ENCODE results near the gene PRR22.

Gene PRR22

GRCh38 chr19:5801796-5802619 lies 17.5 kb upstream of the PRR22 start:
- H3K27me3 ChIP-seq, result peaks cover 0 to 89% of the 10 kb centered on the region in 2 donors
- intact Hi-C loops (cut with DNase I; ENCODE audit: low total_unique reads), result no loop called here
- no peak for DNase-seq

GRCh38 chr19:5800361-5801270 lies 16.1 kb upstream of the PRR22 start:
- intact Hi-C loops (cut with DNase I; ENCODE audit: low total_unique reads), result no loop called here
- no peak for DNase-seq

More at GRCh38 chr19:5801796-5802619, 17.5 kb upstream of the PRR22 start:
- H3K4me3 ChIP-seq, result no peak overlapping the region
- no peaks in the 10 kb centered on the region for H3K9me3 ChIP-seq
- H3K4me1 ChIP-seq, result peaks cover 0 to 20% (median 7%) of the 10 kb centered on the region in 4 donors
- TF ChIP-seq CTCF (IDR thresholded peaks at IDR 0.05), result no peak
- no peak overlapping the region for H3K27ac ChIP-seq
- H3K36me3 ChIP-seq, result no peaks in the 10 kb centered on the region

GRCh38 chr19:5799247-5800241 lies 15.0 kb upstream of the PRR22 start:
- intact Hi-C loops (cut with DNase I; ENCODE audit: low total_unique reads), result no loop called here
- no peaks in the 10 kb centered on the region for H3K36me3 ChIP-seq
- H3K27me3 ChIP-seq, result peaks cover 0 to 69% of the 10 kb centered on the region in 2 donors
- no peak overlapping the region for H3K4me3 ChIP-seq
- no peak for DNase-seq
- peaks cover 0 to 17% (median 7%) of the 10 kb centered on the region in 4 donors for H3K4me1 ChIP-seq
- H3K27ac ChIP-seq, result no peak overlapping the region
- H3K9me3 ChIP-seq, result no peaks in the 10 kb centered on the region
- no peak for TF ChIP-seq CTCF (IDR thresholded peaks at IDR 0.05)

More at GRCh38 chr19:5800361-5801270, 16.1 kb upstream of the PRR22 start:
- no peak for TF ChIP-seq CTCF (IDR thresholded peaks at IDR 0.05)
- H3K9me3 ChIP-seq, result no peaks in the 10 kb centered on the region
- no peaks in the 10 kb centered on the region for H3K36me3 ChIP-seq
- H3K4me1 ChIP-seq, result peaks cover 0 to 20% (median 7%) of the 10 kb centered on the region in 4 donors
- peaks cover 0 to 75% of the 10 kb centered on the region in 2 donors for H3K27me3 ChIP-seq
- no peak overlapping the region for H3K4me3 ChIP-seq
- H3K27ac ChIP-seq, result no peak overlapping the region

- intact Hi-C loops (cut with DNase I; ENCODE audit: low total_unique reads), result no loop called here
- Histone ChIP-seq H3K9me3 (no peaks in the 10 kb centered on the region), H3K36me3 (no peaks in the 10 kb centered on the region), H3K27me3 (peaks cover 0 to 58% of the 10 kb centered on the region in 2 donors), H3K4me1 (peaks cover 0 to 7% (median 0%) of the 10 kb centered on the region in 4 donors), H3K4me3 (no peak overlapping the region), H3K27ac (no peak overlapping the region)
- no peak for TF ChIP-seq CTCF (IDR thresholded peaks at IDR 0.05)
- no peak for DNase-seq
Observed at GRCh38 chr19:5798244-5798643, 13.7 kb upstream of the PRR22 start.

Data from tibial artery (tissue), 4 donors.